ENCODE measurements around the gene PPP1R3C. TPM values are rescaled to one million over a fixed set of nuclear protein-coding genes. Genes with fewer than 3 reads are reported as not detected.

The PPP1R3C gene
- total RNA-seq, 4 donors from 2014 or later, result 2.1 to 4.4 (median 2.7) TPM

- WGBS, 2 donors, result 85 to 89% methylated on average over 8 of the region's 8 CpGs
- H3K4me1 ChIP-seq, result peaks cover 22 to 30% of the 10 kb centered on the region in 2 donors
- intact Hi-C loops (cut with DNase I), result no loop called here
- no peaks in the 10 kb centered on the region for H3K9me3 ChIP-seq
- TF ChIP-seq CTCF (IDR thresholded peaks at IDR 0.05), result no peak
- TF ChIP-seq POLR2A (IDR thresholded peaks at IDR 0.05), result no peak
- DNase-seq, result no peak
- H3K27me3 ChIP-seq, result no peaks in the 10 kb centered on the region
- H3K36me3 ChIP-seq, result no peaks in the 10 kb centered on the region
- no peak overlapping the region for H3K27ac ChIP-seq
- no peak overlapping the region for H3K4me3 ChIP-seq (replicated peaks in 1 of 3)
These were observed 39.5 kb downstream of the PPP1R3C start for GRCh38 chr10:91593366-91593765.

GRCh38 chr10:91592266-91592975 lies 40.5 kb downstream of the PPP1R3C start:
- DNase-seq, result no peak
- Histone ChIP-seq H3K4me1 (peaks cover 22 to 26% of the 10 kb centered on the region in 2 donors), H3K4me3 (replicated peaks in 1 of 3) (no peak overlapping the region), H3K27me3 (no peaks in the 10 kb centered on the region), H3K27ac (no peak overlapping the region), H3K36me3 (no peaks in the 10 kb centered on the region), H3K9me3 (no peaks in the 10 kb centered on the region)
- TF ChIP-seq POLR2A (IDR thresholded peaks at IDR 0.05) (no peak), CTCF (IDR thresholded peaks at IDR 0.05) (no peak)
- intact Hi-C loops (cut with DNase I), result no loop called here
- 76 to 82% methylated on average over 8 of the region's 8 CpGs for WGBS, 2 donors

- H3K4me3 ChIP-seq (replicated peaks in 1 of 3), result no peak overlapping the region
- no peak for DNase-seq
- H3K9me3 ChIP-seq, result no peaks in the 10 kb centered on the region
- H3K27me3 ChIP-seq, result no peaks in the 10 kb centered on the region
- TF ChIP-seq POLR2A (IDR thresholded peaks at IDR 0.05) (no peak), CTCF (IDR thresholded peaks at IDR 0.05) (no peak)
- H3K36me3 ChIP-seq, result no peaks in the 10 kb centered on the region
- H3K27ac ChIP-seq, result peak overlapping the region in 1 of 3 donors; percentile 63
- H3K4me1 ChIP-seq, result peaks cover 20 to 23% of the 10 kb centered on the region in 2 donors
- WGBS, 2 donors, result 80 to 81% methylated on average over 7 of the region's 7 CpGs
- intact Hi-C loops (cut with DNase I), result no loop called here
These were observed 41.1 kb downstream of the PPP1R3C start for GRCh38 chr10:91591797-91592174.

- intact Hi-C loops (cut with DNase I), result no loop called here
- Histone ChIP-seq H3K4me1 (peaks cover 20 to 23% of the 10 kb centered on the region in 2 donors), H3K4me3 (replicated peaks in 1 of 3) (no peak overlapping the region), H3K27me3 (no peaks in the 10 kb centered on the region), H3K27ac (peak overlapping the region; percentile 38 to 63 (median 53)), H3K9me3 (no peaks in the 10 kb centered on the region), H3K36me3 (no peaks in the 10 kb centered on the region)
- TF ChIP-seq CTCF (IDR thresholded peaks at IDR 0.05), result no peak
- no peak for TF ChIP-seq POLR2A (IDR thresholded peaks at IDR 0.05)
- no peak for DNase-seq
- WGBS, 2 donors, result 71 to 73% methylated on average over 10 of the region's 10 CpGs
These were observed 41.7 kb downstream of the PPP1R3C start for GRCh38 chr10:91590904-91591796.
